ENCODE data around the gene KRT73. TPM values are rescaled to one million over a fixed set of nuclear protein-coding genes. Genes with fewer than 3 reads are reported as not detected.

KRT73 gene
- total RNA-seq, 3 donors from 2014 or later (not counting 1 experiment from before 2014, with no cell fraction given), result 12.4 to 92.9 (median 23.3) TPM

- TF ChIP-seq CTCF (IDR thresholded peaks at IDR 0.05), result no peak
- Histone ChIP-seq H3K27ac (ENCODE audit: low read length) (no peak overlapping the region), H3K36me3 (ENCODE audit: control insufficient read depth, insufficient read depth, low read length) (no peaks in the 10 kb centered on the region), H3K4me1 (ENCODE audit: control insufficient read depth, insufficient read depth, low read length) (peaks cover 10% of the 10 kb centered on the region), H3K4me3 (ENCODE audit: low read length) (no peak overlapping the region), H3K9me3 (ENCODE audit: control insufficient read depth, insufficient read depth, low read length) (no peaks in the 10 kb centered on the region), H3K27me3 (ENCODE audit: control insufficient read depth, insufficient read depth, low read length) (peaks cover 9% of the 10 kb centered on the region)
- DNase-seq, result no peak
- intact Hi-C loops (cut with micrococcal nuclease), result no loop called here
- Mint-ChIP-seq H3K9me3 (no peaks in the 10 kb centered on the region), H3K27ac (no peak overlapping the region), H3K4me3 (no peak overlapping the region), H3K36me3 (peaks cover 14% of the 10 kb centered on the region), H3K27me3 (ENCODE audit: low read depth in 2 of 2) (peaks cover 0 to 24% of the 10 kb centered on the region in 2 donors), H3K4me1 (peaks cover 35 to 38% of the 10 kb centered on the region in 2 donors)
- ATAC-seq, result peak in 1 of 3 donors; percentile 24
These were observed 13.5 kb downstream of the KRT73 start for GRCh38 chr12:52604859-52605258.

GRCh38 chr12:52603314-52603713 is 15.0 kb downstream of the KRT73 start:
- H3K36me3 ChIP-seq (ENCODE audit: control insufficient read depth, insufficient read depth, low read length), result no peaks in the 10 kb centered on the region
- Mint-ChIP-seq H3K27me3 (ENCODE audit: low read depth in 2 of 2) (peaks cover 0 to 34% of the 10 kb centered on the region in 2 donors), H3K9me3 (no peaks in the 10 kb centered on the region), H3K36me3 (peaks cover 14% of the 10 kb centered on the region), H3K4me1 (peaks cover 19 to 25% of the 10 kb centered on the region in 2 donors), H3K4me3 (no peak overlapping the region), H3K27ac (no peak overlapping the region)
- H3K27me3 ChIP-seq (ENCODE audit: control insufficient read depth, insufficient read depth, low read length), result peaks cover 10% of the 10 kb centered on the region
- 85% methylated on average over 2 of the region's 2 CpGs for WGBS (ENCODE audit: insufficient coverage)
- DNase-seq (peak in 1 of 2 donors; percentile 69), ATAC-seq (no peak)
- TF ChIP-seq CTCF (IDR thresholded peaks at IDR 0.05), result no peak
- H3K9me3 ChIP-seq (ENCODE audit: control insufficient read depth, insufficient read depth, low read length), result no peaks in the 10 kb centered on the region
- no peak overlapping the region for H3K27ac ChIP-seq (ENCODE audit: low read length)
- intact Hi-C loops (cut with micrococcal nuclease), result no loop called here
- H3K4me1 ChIP-seq (ENCODE audit: control insufficient read depth, insufficient read depth, low read length), result no peaks in the 10 kb centered on the region
- no peak overlapping the region for H3K4me3 ChIP-seq (ENCODE audit: low read length)

GRCh38 chr12:52602552-52602951 is 15.8 kb downstream of the KRT73 start:
- Histone ChIP-seq H3K27ac (ENCODE audit: low read length) (no peak overlapping the region), H3K9me3 (ENCODE audit: control insufficient read depth, insufficient read depth, low read length) (no peaks in the 10 kb centered on the region), H3K36me3 (ENCODE audit: control insufficient read depth, insufficient read depth, low read length) (no peaks in the 10 kb centered on the region), H3K4me3 (ENCODE audit: low read length) (no peak overlapping the region), H3K4me1 (ENCODE audit: control insufficient read depth, insufficient read depth, low read length) (no peaks in the 10 kb centered on the region), H3K27me3 (ENCODE audit: control insufficient read depth, insufficient read depth, low read length) (peaks cover 10% of the 10 kb centered on the region)
- H3K27me3 Mint-ChIP-seq (ENCODE audit: low read depth in 2 of 2), result peaks cover 0 to 31% of the 10 kb centered on the region in 2 donors
- ATAC-seq, result no peak
- no peak overlapping the region for H3K4me3 Mint-ChIP-seq
- 94% methylated on average over 5 of the region's 5 CpGs for WGBS (ENCODE audit: insufficient coverage)
- H3K36me3 Mint-ChIP-seq, result peaks cover 10% of the 10 kb centered on the region
- H3K27ac Mint-ChIP-seq, result no peak overlapping the region
- intact Hi-C loops (cut with micrococcal nuclease), result no loop called here
- peaks cover 18 to 21% of the 10 kb centered on the region in 2 donors for H3K4me1 Mint-ChIP-seq
- no peak for DNase-seq
- TF ChIP-seq CTCF (IDR thresholded peaks at IDR 0.05), result no peak
- no peaks in the 10 kb centered on the region for H3K9me3 Mint-ChIP-seq

GRCh38 chr12:52601671-52602070 is 16.7 kb downstream of the KRT73 start:
- peaks cover 10% of the 10 kb centered on the region for H3K27me3 ChIP-seq (ENCODE audit: control insufficient read depth, insufficient read depth, low read length)
- Mint-ChIP-seq H3K27ac (no peak overlapping the region), H3K9me3 (no peaks in the 10 kb centered on the region), H3K27me3 (ENCODE audit: low read depth in 2 of 2) (peaks cover 0 to 31% of the 10 kb centered on the region in 2 donors), H3K4me3 (no peak overlapping the region), H3K36me3 (peaks cover under 1% of the 10 kb centered on the region), H3K4me1 (peaks cover 13 to 18% of the 10 kb centered on the region in 2 donors)
- ATAC-seq (no peak), DNase-seq (no peak)
- H3K36me3 ChIP-seq (ENCODE audit: control insufficient read depth, insufficient read depth, low read length), result no peaks in the 10 kb centered on the region
- no peak for TF ChIP-seq CTCF (IDR thresholded peaks at IDR 0.05)
- H3K9me3 ChIP-seq (ENCODE audit: control insufficient read depth, insufficient read depth, low read length), result no peaks in the 10 kb centered on the region
- 89% methylated on average over 4 of the region's 4 CpGs for WGBS (ENCODE audit: insufficient coverage)
- no peaks in the 10 kb centered on the region for H3K4me1 ChIP-seq (ENCODE audit: control insufficient read depth, insufficient read depth, low read length)
- no peak overlapping the region for H3K4me3 ChIP-seq (ENCODE audit: low read length)
- intact Hi-C loops (cut with micrococcal nuclease), result no loop called here
- no peak overlapping the region for H3K27ac ChIP-seq (ENCODE audit: low read length)

Data from natural killer cell (primary cell).